Pancreas (tissue), 10 donors: ENCODE measurements around the gene SH2B3. TPM values are rescaled to one million over a fixed set of nuclear protein-coding genes. Genes with fewer than 3 reads are reported as not detected.

Source experiments
- ATAC-seq, 4 donors: fragments of 200-7000 bp; cut with Tn5 transposase; one replicate each; pipeline versions ENCODE4 v1.8.0 to v1.9.1; 2020; ENCODE audit warnings: mild to moderate bottlenecking in 4 of 4, moderate library complexity in 4 of 4
- DNase-seq, 6 donors: peaks; one replicate each; pipeline ENCODE4 v3.0.0-alpha.2; 2020
- FAIRE-seq: peaks from 2 replicates; lab custom pipeline; 2012; peaks lifted over from hg19 to GRCh38; lab: Jason Lieb, UNC
- H3K27ac ChIP-seq, 4 donors: fragments of 200-600 bp; sonication (generic); 1 replicate in 3 of 4; 2 replicates in 1 of 4; pipeline versions ENCODE4 v1.5.0 to v1.8.0; 2020
- H3K27me3 ChIP-seq, 4 donors: fragments of 200-600 bp; one replicate each; pipeline ENCODE4 v1.8.0; 2021
- H3K36me3 ChIP-seq, 3 donors: fragments of 200-600 bp; sonication (generic) in 1 of 3; one replicate each; pipeline versions ENCODE4 v1.5.0 to v1.8.0; 2020 to 2021
- H3K4me1 ChIP-seq, 3 donors: fragments of 200-600 bp; one replicate each; pipeline ENCODE4 v1.8.0; 2021
- H3K4me3 ChIP-seq, 4 donors: fragments of 200-600 bp; sonication (generic) in 2 of 4; one replicate each; pipeline versions ENCODE4 v1.5.0 to v1.8.0; 2020 to 2021
- H3K9me3 ChIP-seq, 4 donors: fragments of 200-600 bp; one replicate each; pipeline ENCODE4 v1.8.0; 2021
- CTCF ChIP-seq, 4 donors: fragments of 200-600 bp; sonication (generic) in 3 of 4; IDR thresholded peaks; one replicate each; pipeline versions ENCODE4 v1.5.0 to v1.8.0; 2021; ENCODE audit warnings: antibody characterized with exemption in 4 of 4
- WGBS, 2 donors: extraction: QIAGEN DNeasy Blood & Tissue Kit; methylation state at CpG; one replicate each; pipeline ENCODE4 v1.1.7; 2013; 5-methylcytosine and 5-hydroxymethylcytosine counted together
- intact Hi-C, 3 donors: fragments of 100-400 bp; cut with DNase I; formaldehyde crosslinking; loops; one replicate each; pipeline versions ENCODE4 v1.11.1 to v1.14.2; 2022
- polyA plus RNA-seq, 2 donors: library from polyadenylated mRNA; stranded (reverse); fragments of 200-250 nt; gene quantifications; one replicate each; pipeline ENCODE4 v1.2.3, GENCODE V29; 2013
- total RNA-seq, 6 donors: library from RNA; stranded (reverse); fragmentation: NEBNext Ultra II Directional in 4 of 6; extraction: Animal tissue kit (Norgen Biotek cat#: 25700) in 4 of 6; gene quantifications; one replicate each; pipeline versions ENCODE4 v1.2.1 to v1.2.4, GENCODE V29; 2021 to 2023
- donor health status: healthy with polysubstance abuse.
- donor health status: DM: no; HTN: no; CAD: no; lungs with moderate emphysema.
- donor health status: DM: no; HTN: no; CAD: no.
- donor health status: control.
- donor health status: control.
- donor health status: Bipolar disorder and iron deficiency.
- donor health status: DM: yes; HTN: yes; CAD: no.
- donor health status: DM: no; HTN: no; CAD: no.
- donor health status: DM: no; HTN: no; CAD: no.
- donor health status: DM: yes; HTN: yes; CAD: no.

Gene SH2B3
- total and polyA plus RNA-seq, 8 donors, result 2.8 to 15.0 (median 6.5) TPM

DNA sequence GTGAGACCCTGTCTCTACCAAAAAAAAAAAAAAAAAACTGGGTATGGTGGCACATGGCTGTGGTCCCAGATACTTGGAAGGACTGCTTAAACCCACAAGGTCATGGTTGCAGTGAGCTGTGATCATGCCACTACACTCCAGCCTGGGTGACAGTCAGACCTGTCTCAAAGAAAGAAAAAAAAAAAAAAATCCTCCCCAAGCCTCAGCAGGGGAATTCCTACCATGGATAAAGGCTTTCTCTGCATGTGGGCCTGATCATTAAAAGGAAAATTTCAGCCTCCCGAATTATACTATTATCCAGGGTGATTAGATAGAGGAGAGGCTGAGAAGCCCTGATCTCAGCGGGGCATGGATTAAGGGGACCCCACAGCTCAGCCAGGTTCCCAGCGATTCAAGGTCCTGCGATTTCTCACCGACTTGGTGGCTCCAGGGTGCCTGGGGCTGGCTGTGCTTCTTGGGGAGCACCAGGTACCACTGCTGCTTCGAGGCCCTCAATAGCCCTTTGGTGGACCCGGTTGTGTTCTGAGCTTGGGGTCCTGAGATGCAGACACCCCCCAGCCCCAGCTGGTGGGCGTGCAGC is 5.6 kb downstream of the SH2B3 start:
- no peak for TF ChIP-seq CTCF (IDR thresholded peaks at IDR 0.05)
- Histone ChIP-seq H3K27ac (peak overlapping the region in 2 of 4 donors; percentile 53 to 69), H3K9me3 (no peaks in the 10 kb centered on the region), H3K4me3 (no peak overlapping the region), H3K4me1 (peaks cover 4 to 33% (median 15%) of the 10 kb centered on the region in 3 donors), H3K36me3 (no peaks in the 10 kb centered on the region), H3K27me3 (no peaks in the 10 kb centered on the region)
- DNase-seq, result no peak
- intact Hi-C loops, result no loop called here
- WGBS, 2 donors, result 66 to 74% methylated on average over 8 of the region's 8 CpGs
- FAIRE-seq, result no peak
- peak in 3 of 4 donors; percentile 10 to 38 (median 21) for ATAC-seq

DNA sequence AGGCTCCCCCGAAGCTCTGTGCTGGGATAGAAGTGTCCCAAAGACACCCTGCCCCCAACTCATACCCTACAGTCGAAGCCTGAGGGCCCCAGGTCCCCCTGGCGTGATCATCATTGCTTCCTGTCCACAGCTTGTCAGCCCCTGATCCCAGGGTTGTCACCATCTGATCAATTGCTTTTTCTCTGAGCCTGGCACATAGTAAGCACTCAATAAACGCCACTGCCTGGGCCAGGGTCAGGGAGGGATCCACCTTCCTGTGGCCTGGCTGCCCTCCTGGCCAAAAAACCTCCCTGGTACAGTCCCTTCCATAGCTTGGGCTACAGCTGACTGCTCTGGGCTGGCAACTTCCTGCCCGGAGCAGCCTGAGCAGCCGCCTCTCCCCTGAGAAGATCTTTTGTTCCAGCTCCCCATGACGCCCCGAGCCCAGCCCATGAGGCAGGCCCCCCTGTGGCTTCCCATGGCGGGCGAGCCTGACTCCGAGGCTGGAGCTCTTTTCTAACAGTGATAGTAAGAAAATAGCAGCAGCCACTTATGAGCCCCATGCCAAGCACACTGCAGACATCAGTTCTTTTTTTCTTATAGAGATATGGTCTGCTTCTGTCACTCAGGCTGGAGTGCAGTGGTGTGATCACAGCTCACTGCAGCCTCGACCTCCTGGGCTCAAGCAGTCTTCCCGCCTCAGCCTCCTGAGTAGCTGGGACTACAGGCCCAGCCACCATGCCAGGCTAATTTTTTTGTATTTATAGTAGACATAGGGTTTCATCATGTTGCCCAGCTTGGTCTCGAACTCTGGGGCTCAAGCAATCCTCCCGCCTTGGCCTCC is 6.5 kb downstream of the SH2B3 start:
- Histone ChIP-seq H3K4me3 (no peak overlapping the region), H3K27me3 (no peaks in the 10 kb centered on the region), H3K27ac (peak overlapping the region in 1 of 4 donors; percentile 15), H3K9me3 (no peaks in the 10 kb centered on the region), H3K36me3 (no peaks in the 10 kb centered on the region), H3K4me1 (peaks cover 4 to 33% (median 15%) of the 10 kb centered on the region in 3 donors)
- intact Hi-C loops, result no loop called here
- DNase-seq, result no peak
- no peak for TF ChIP-seq CTCF (IDR thresholded peaks at IDR 0.05)
- ATAC-seq, result peak in 1 of 4 donors; percentile 4
- FAIRE-seq, result no peak
- 77 to 79% methylated on average over 15 of the region's 15 CpGs for WGBS, 2 donors

DNA sequence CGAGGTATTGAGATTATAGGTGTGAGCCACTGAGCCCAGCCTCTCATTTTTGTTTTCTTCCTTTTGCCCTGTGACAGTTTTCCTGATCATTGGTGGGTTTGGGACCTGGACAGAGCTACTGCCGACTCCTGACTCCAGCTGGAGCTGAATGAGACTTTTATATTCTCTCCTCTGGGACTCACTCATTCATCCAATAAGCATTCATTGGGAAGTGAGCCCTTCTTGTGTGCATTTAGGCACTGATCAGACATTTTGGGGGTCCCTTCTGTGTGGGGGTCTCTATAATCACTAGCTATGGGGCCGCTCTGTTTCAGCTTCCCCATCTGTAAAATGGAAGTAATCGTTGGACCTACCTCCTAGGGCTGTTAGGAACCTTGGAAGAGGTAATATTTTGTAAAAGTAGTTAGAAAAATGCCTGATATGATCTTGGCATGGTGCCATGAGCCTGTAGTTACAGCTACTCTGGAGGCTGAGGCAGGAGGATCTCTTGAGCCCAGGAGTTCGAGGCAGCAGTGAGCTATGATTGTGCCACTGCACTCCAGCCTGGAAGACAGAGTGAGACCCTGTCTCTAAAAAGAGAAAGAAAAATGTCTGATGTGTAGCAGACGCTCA is 7.2 kb downstream of the SH2B3 start:
- Histone ChIP-seq H3K27ac (no peak overlapping the region), H3K36me3 (no peaks in the 10 kb centered on the region), H3K4me3 (no peak overlapping the region), H3K9me3 (no peaks in the 10 kb centered on the region), H3K27me3 (no peaks in the 10 kb centered on the region), H3K4me1 (peaks cover 4 to 29% (median 15%) of the 10 kb centered on the region in 3 donors)
- DNase-seq (no peak), FAIRE-seq (no peak), ATAC-seq (no peak)
- intact Hi-C loops, result no loop called here
- WGBS, 2 donors, result 73% methylated on average over 6 of the region's 6 CpGs
- TF ChIP-seq CTCF (IDR thresholded peaks at IDR 0.05), result no peak

- ATAC-seq, result peak in 1 of 4 donors; percentile 18
- Histone ChIP-seq H3K4me3 (no peak overlapping the region), H3K27me3 (no peaks in the 10 kb centered on the region), H3K9me3 (no peaks in the 10 kb centered on the region), H3K4me1 (peaks cover 4 to 23% (median 15%) of the 10 kb centered on the region in 3 donors), H3K27ac (no peak overlapping the region), H3K36me3 (peaks cover 0 to 1% (median 0%) of the 10 kb centered on the region in 3 donors)
- 79 to 82% methylated on average over 12 of the region's 12 CpGs for WGBS, 2 donors
- no peak for FAIRE-seq
- TF ChIP-seq CTCF (IDR thresholded peaks at IDR 0.05), result no peak
- DNase-seq, result peak in 1 of 6 donors; percentile 62
- intact Hi-C loops, result no loop called here
Observed at GRCh38 chr12:111413442-111414086, 7.8 kb downstream of the SH2B3 start.
